K562 treated with DMSO at 1 percent for 48 hours (cell line): ENCODE results near the gene VDAC2. TPM values are rescaled to one million over a fixed set of nuclear protein-coding genes. Genes with fewer than 3 reads are reported as not detected.

Source experiments
- total RNA-seq: library from RNA; unstranded; fragments of 300-600 nt; gene quantifications from 2 replicates; pipeline ENCODE4 v1.2.3, GENCODE V29; 2022; ENCODE audit warnings: low replicate concordance; ENCODE audit errors: extremely low read depth

VDAC2 gene, protein sequence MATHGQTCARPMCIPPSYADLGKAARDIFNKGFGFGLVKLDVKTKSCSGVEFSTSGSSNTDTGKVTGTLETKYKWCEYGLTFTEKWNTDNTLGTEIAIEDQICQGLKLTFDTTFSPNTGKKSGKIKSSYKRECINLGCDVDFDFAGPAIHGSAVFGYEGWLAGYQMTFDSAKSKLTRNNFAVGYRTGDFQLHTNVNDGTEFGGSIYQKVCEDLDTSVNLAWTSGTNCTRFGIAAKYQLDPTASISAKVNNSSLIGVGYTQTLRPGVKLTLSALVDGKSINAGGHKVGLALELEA
- 461 TPM in 1 of 2 replicates, not detected in the other for total RNA-seq

DNA sequence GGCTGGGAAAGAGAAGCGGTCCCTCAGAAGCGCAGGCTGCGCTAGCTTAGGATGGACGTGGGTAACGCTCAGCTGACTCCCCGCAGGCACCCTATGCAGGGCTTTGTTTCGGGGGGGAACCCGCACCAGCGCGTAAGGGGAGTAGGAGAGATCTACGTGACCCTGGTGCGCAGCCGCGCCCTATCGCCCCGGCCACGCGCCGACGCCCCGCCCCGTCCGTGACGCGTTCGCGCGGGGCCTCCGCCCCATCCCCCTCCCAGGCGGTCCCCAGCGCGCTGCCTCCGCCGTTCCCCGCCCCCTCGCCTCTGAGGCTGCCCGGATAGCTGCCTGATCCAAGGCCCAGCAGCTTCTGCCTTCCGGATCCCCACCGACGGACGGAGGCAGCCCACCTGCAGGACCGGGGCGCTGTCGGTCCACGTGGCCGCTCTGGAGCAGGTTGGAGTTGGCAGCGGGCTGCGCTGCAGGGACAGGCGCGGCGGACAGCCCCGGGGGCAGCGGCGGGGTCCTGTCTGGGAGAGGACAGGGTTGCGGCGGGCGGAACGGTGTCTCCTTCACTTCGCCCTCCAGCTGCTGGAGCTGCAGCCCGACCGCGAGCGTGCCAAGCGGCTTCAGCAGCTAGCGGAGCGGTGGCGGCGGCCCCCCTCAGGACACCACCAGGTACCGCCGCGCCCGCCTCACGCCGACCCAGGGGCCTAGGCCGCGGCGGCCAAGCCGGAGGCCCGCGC is at the start of gene VDAC2:
Gene VDAC2 (plus strand): TSS at position 515 of the 725 bp plus-strand sequence. CDS start 363 bp downstream, outside the sequence.

DNA sequence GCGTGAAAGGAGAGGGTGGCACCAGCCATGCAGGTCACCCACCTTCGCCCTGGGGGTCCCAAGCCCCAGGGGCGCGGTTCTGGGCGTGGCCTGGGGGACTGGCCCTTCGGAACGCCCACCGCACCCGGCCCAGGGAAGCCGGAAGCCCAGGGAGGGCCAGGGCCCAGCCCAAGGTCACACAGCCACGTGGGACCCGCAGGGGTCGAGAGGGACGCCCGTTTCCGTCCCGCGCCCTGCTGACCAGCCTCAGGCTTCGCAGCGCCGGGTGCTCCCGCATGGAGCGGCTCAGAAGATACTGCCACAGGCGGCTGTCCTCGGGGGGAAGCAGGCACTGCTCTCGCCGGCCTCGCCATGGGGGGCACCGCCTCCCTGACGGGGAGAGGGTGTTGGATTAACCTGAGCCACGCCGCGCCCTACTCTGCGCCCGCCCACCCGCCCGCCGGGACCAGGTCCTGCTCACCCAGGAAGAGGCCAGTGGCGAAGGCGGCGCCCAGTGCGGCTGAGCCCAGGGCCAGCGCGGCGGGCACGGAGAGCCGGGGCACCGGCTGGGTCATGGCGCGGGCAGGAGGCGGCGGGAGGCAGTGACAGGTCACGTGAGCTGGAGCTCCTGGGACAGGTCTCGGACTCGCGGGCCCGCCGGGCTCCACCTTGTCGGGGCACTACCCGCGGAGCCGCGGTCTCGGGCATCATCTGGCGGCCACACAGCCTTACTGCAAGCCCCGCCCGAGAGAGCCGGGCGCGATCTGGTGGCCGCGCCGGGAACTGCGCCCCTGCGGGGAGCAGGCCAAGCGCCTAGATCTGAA is 25.0 kb downstream of the VDAC2 start, which contains the start of gene COMTD1:
Gene COMTD1 (minus strand): TSS at position 583 of the 803 bp plus-strand sequence. CDS start 29 bp downstream, at position 554.

Other genes starting within 250 kb of the VDAC2 start
- gene SAMD8, start 99.1 kb upstream of the VDAC2 start, total RNA-seq: not detected in 2 replicates
- not detected in 2 replicates for gene COMTD1, start 25.2 kb downstream of the VDAC2 start, total RNA-seq
- gene ZNF503, start 191.0 kb downstream of the VDAC2 start, total RNA-seq: not detected in 2 replicates
- gene LRMDA, start 220.8 kb downstream of the VDAC2 start, total RNA-seq: not detected in 2 replicates